HG02840 (cell line): ENCODE results near the gene MIB2.

Experiments used
- ATAC-seq: cut with Tn5 transposase; IDR thresholded peaks from one replicate; pipeline ENCODE4 v1.9.1; 2021; ENCODE audit warnings: mild to moderate bottlenecking, moderate library complexity, moderate number of reproducible peaks; ENCODE audit not compliant: unreplicated experiment, low FRiP score

MIB2 gene

DNA sequence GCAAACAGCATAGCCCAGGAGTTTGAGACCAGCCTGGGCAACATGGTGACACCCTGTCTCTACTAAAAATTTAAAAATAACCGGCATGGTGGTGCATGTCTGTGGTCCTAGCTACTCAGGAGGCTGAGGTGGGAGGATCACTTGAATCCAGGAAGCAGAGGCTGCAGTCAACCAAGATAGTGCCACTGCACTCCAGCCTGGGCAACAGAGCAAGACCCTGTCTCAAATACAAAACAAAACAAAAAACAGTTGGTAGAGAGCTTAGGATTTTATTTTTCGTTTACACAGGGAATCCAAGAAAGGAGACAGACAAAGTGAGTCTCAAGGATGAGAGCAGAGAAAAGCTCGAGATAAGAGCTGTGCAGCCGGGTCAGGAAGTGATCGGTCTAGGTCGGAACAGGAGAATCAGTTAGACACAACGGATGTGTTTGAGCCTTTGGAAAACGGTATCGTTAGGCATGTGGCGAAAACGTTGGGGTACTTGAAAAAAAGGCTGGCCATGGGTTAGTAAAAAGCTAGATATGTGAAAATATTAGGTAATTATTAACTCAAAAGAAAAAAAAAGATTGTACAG, 1.7 kb upstream of the MIB2 start:
- ATAC-seq = no peak

DNA sequence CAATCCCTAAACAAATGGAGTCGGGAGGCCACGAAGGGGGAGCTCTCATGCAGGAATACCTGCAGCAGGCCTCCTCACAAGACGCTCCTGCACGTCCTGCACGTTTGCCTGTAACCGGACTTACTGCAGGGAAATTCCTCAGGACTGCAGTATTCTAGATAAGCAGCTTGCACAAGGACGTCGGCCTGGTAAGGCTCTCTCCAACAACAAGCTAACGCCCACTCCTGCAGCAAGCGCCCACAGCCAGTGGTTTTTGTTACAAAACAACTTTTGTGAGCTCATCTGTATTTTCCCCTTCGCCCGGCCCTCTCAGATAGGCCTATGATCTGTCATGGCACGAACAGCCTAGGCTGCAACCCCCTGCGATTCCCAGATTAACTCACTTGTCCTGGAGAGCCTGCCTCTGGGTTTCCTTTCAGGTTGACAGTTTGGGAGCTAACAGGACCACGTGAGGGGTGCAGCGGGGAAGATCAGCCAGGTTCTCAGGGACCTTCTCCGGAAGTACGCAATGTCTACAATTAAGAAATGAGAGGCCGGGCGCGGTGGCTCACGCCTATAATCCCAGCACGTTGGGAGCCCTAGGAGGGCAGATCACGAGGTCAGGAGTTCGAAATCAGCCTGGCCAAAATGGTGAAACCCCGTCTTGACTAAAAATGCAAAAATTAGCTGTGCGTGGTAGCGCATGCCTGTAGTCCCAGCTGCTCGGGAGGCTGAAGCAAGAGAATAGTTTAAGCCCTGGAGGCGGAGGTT, 921 bp upstream of the MIB2 start:
- no peak for ATAC-seq

- ATAC-seq = no peak
These were observed 395 bp upstream of the MIB2 start for GRCh38 chr1:1614954-1615255.

- ATAC-seq = peak; percentile 10
These were observed 918 bp downstream of the MIB2 start for GRCh38 chr1:1616045-1616790.

GRCh38 chr1:1616838-1617237, 1.5 kb downstream of the MIB2 start:
- no peak for ATAC-seq

DNA sequence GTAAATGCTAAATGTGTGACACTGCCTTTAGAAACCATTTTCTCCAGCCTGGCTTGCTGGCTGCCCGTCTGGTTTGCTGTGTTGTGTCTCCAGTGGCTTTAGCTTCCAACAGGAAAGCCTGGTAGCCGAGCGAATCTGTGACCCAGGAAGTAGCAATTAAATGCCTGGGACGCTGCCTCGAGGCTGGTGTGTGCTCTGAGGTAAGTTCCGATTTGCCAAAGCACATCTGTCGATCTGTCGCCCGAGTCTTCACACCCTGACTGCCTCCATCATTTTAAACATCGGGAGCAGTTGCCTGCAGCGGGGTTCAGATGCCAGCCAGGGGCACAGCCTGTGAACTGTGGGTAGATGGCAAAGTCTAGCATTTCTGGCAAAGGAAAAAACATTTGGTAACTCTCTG, 2.2 kb downstream of the MIB2 start:
- ATAC-seq = no peak

GRCh38 chr1:1617925-1618324, 2.6 kb downstream of the MIB2 start:
- ATAC-seq = no peak

DNA sequence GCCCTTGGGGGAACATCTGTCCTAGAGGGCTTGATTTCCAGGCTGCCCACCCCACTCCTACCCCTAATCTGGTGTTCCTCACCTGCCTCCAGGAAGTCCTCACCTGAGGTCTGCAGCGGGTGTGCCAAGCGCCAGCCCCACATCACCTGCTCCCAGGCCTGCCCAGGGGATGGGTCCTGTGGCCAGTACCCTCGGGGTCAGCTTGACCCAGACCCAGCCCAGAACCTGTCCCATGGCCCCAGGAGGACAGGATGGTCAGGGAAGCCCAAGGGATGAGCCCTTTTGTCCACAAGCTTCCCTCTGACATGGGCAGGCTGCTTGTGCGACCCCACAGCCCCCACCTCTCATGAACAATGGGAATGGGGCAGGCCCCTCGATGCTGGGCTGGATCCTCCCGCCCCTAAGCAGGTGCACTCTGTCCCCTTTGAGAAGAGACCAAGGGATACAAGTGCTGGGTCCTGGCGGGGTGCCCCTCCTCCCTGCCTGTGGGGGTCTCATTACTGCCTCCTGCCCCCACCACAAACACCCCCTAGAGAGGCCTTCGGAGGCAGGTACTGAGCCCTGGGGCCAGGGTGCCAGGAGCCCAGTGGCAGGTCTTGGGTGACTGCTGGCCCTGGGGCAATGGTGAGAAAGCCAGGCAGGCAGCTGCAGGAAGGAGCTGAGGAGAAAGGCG, 3.2 kb downstream of the MIB2 start:
- no peak for ATAC-seq

DNA sequence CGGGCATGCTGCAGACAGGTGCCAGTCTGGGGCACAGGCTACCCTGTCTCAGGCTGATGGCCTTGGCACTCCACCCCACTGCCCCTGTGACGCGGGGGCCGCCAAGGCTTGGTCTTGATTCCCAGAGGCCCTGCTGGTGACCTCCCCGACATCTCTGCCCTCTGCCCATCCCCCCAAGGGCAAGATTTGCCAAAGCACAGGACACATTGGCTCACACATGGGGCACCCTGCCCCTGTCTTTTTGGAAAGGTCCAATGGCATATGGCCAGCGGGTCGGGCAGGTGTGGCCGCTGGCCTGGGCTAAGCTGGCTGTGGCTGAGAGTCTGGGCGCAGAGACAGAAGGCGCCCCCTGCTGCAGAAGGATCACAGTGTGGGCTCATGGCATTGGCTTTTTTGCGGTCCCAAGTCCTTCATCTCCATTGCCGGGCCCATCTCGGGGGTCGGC, 4.6 kb downstream of the MIB2 start:
- ATAC-seq = no peak

- ATAC-seq = no peak
These were observed 5.3 kb downstream of the MIB2 start for GRCh38 chr1:1620433-1621139.

- ATAC-seq = no peak
These were observed 6.1 kb downstream of the MIB2 start for GRCh38 chr1:1621173-1622009.

DNA sequence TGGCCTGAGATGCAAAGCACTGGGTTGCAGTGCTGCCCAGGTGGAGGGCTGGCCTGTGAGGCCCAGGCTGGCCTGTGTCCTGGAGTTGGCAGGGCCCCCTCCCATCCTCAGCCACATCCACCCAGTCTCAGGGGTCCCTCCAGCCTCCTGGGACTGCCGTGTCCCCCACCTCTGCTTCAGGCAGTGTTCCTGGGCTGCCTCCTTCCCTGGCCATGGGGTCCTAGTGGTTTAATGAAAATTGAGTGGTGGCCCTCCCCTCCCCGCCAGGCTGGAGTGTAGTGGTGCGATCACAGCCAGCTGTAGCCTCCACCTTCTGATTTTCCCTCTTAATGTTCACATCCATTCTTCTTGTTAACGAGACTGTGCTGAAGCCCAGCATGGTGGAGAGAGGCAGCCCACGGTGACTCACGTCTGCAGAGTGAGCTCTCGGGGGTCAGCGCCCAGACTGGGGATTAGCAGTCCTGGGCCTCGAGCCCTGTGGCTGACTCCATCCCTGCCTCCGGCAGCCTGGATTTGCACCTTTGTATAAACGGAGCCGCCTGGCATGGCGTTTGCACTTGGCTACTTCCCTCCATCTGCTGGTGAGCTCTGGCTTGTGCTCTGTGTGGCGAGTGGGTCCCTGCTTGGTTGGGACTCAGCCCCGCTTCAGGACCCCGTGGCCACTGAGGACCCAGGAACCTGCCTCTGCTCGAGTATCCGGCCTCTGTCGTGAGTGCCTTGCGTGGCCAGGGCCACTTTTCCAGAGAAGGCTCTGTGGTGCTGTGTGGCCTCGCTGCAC, 6.9 kb downstream of the MIB2 start:
- ATAC-seq = no peak

DNA sequence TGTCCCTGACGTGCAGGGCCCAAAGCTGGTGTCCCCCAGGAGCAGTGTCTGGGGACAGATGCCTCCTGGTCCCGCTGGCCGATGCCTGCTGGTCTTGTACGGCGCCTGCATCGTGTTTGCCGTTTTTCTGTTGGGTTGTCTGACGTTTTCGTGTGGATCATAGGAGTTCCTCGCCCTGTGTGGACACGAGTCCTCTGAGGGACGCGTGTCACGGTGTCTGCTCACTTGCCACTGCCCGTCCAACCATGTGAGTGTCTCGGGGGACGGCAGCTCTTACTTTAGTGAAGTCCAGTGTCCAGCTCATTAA, 7.4 kb downstream of the MIB2 start:
- no peak for ATAC-seq

- ATAC-seq = no peak
These were observed 7.9 kb downstream of the MIB2 start for GRCh38 chr1:1623181-1623630.

- ATAC-seq = no peak
These were observed 8.5 kb downstream of the MIB2 start for GRCh38 chr1:1623631-1624442.

DNA sequence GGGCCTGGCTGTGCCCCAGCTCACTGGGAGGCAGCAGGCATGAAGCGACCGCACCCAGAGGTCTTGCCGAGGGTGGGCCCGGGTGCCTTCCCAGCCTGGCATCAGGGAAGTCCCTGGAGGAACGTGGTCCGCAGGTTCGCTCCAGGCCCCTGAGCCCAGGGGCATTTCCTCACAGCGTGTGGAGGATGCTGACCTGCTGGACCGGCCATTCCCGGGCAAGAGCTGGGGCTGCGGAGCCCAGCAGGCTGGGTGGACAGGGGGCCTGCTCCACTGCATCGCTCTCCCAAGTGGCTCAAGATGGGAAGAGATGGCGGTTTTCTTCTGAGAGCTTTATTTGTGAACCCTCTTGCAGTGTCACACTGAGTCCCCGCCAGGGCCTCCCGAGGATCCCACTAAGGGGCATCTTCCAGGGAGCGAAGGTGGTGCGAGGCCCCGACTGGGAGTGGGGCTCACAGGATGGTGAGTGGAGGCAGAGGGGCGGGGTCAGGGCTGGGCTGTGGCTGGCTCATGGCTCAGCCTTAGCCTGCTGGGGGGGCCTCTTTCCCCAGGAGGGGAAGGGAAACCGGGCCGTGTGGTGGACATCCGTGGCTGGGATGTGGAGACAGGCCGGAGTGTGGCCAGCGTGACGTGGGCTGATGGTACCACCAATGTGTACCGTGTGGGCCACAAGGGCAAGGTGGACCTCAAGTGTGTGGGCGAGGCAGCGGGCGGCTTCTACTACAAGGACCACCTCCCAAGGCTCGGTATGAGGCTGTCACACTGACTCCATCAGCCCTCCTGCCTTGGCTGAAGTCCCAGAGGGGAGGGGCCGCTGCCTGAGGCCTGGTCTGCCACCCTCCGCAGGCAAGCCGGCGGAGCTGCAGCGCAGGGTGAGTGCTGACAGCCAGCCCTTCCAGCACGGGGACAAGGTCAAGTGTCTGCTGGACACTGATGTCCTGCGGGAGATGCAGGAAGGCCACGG, 9.4 kb downstream of the MIB2 start:
- ATAC-seq = no peak

DNA sequence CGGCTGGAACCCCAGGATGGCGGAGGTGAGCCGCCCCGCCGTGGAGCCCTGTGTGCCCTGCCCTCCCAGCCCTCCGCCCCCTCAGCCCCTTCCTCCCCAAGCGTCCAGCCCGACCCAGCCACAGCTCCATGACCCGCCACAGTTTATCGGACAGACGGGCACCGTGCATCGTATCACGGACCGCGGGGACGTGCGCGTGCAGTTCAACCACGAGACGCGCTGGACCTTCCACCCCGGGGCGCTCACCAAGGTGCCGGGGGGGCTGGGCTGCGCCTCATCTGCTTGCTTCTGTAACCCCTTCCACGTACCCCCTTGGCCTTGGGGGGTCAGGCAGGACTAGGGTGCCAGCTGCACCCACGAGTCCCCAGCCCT, 10.1 kb downstream of the MIB2 start:
- no peak for ATAC-seq
